CD4-positive, alpha-beta memory T cell (primary cell): ENCODE measurements around the gene AVPR2. TPM values are rescaled to one million over a fixed set of nuclear protein-coding genes. Genes with fewer than 3 reads are reported as not detected.

Experiments
- CTCF ChIA-PET: fragments of 350-600 bp; sonication (Branson Sonifier 250); formaldehyde crosslinking; loops from one replicate; lab custom pipeline; 2021; ENCODE audit warnings: inconsistent platforms; ENCODE audit not compliant: partially characterized antibody; lab: Charles Lee
- POLR2A ChIA-PET: fragments of 350-600 bp; sonication (Branson Sonifier 250); formaldehyde crosslinking; loops from one replicate; lab custom pipeline; 2021; ENCODE audit not compliant: partially characterized antibody; lab: Charles Lee
- DNase-seq, 5 donors: peaks; one replicate each; pipeline versions ENCODE4 v3.0.0 to v3.0.0-alpha.2; 2020 to 2022; ENCODE audit warnings: mixed read lengths in 1 of 5
- H3K27ac ChIP-seq: one replicate; pipeline ENCODE4 v1.7.0; 2013; ENCODE audit warnings: low read depth, low read length
- H3K27me3 ChIP-seq: 2 replicates; pipeline ENCODE4 v1.7.0; 2013; ENCODE audit warnings: mild to moderate bottlenecking, low read length, moderate library complexity; ENCODE audit not compliant: insufficient read depth
- H3K36me3 ChIP-seq: 2 replicates; pipeline ENCODE4 v1.7.0; 2013; ENCODE audit warnings: mild to moderate bottlenecking, low read length, moderate library complexity; ENCODE audit not compliant: insufficient read depth
- H3K4me1 ChIP-seq: 2 replicates; pipeline ENCODE4 v1.7.0; 2013; ENCODE audit warnings: mild to moderate bottlenecking, low read length, moderate library complexity; ENCODE audit not compliant: insufficient read depth
- H3K4me3 ChIP-seq, 2 donors: one replicate each; pipeline ENCODE4 v1.7.0; 2013; ENCODE audit warnings: low read length in 2 of 2, mild to moderate bottlenecking in 1 of 2
- H3K9me3 ChIP-seq, 2 donors: one replicate each; pipeline ENCODE4 v1.7.0; 2013; ENCODE audit warnings: low read length in 2 of 2, control low read depth in 1 of 2; ENCODE audit not compliant: control insufficient read depth in 1 of 2
- H3K27ac Mint-ChIP-seq, 7 donors: one replicate each; pipeline ENCODE4 v1.8.0; 2020 to 2021; ENCODE audit warnings: mixed read lengths in 7 of 7, mild to moderate bottlenecking in 6 of 7, inconsistent platforms in 3 of 7, moderate library complexity in 3 of 7
- H3K27me3 Mint-ChIP-seq, 2 donors: one replicate each; pipeline ENCODE4 v1.8.0; 2020 to 2021; ENCODE audit warnings: mixed read lengths in 2 of 2
- H3K36me3 Mint-ChIP-seq, 2 donors: one replicate each; pipeline ENCODE4 v1.8.0; 2020 to 2021; ENCODE audit warnings: mixed read lengths in 2 of 2, inconsistent platforms in 1 of 2, mild to moderate bottlenecking in 1 of 2
- H3K4me1 Mint-ChIP-seq, 4 donors: one replicate each; pipeline ENCODE4 v1.8.0; 2020 to 2021; ENCODE audit warnings: mixed read lengths in 4 of 4, mild to moderate bottlenecking in 1 of 4
- H3K4me3 Mint-ChIP-seq, 8 donors: one replicate each; pipeline ENCODE4 v1.8.0; 2020 to 2021; ENCODE audit warnings: mixed read lengths in 8 of 8, mild to moderate bottlenecking in 7 of 8, moderate library complexity in 6 of 8, inconsistent platforms in 3 of 8
- H3K9me3 Mint-ChIP-seq, 8 donors: one replicate each; pipeline ENCODE4 v1.8.0; 2020 to 2021; ENCODE audit warnings: mixed read lengths in 8 of 8, mild to moderate bottlenecking in 5 of 8, inconsistent platforms in 3 of 8, moderate library complexity in 1 of 8
- intact Hi-C: fragments of 100-400 bp; cut with micrococcal nuclease; formaldehyde crosslinking; loops from one replicate; pipeline ENCODE4 v1.15.1; 2023
- polyA plus RNA-seq, 2 donors: library from polyadenylated mRNA; unstranded; fragments of 300-500 nt; fragmentation: Illumina TruSeq; gene quantifications; one replicate each; pipeline ENCODE4 v1.2.3, GENCODE V29; 2021
- total RNA-seq, 2 experiments: library from RNA; stranded (reverse); gene quantifications; one replicate each; pipeline ENCODE4 v1.2.3, GENCODE V29; 2021

AVPR2 gene
- total and polyA plus RNA-seq, 4 experiments from 2014 or later, result 0.15 TPM; not detected in 3

DNA sequence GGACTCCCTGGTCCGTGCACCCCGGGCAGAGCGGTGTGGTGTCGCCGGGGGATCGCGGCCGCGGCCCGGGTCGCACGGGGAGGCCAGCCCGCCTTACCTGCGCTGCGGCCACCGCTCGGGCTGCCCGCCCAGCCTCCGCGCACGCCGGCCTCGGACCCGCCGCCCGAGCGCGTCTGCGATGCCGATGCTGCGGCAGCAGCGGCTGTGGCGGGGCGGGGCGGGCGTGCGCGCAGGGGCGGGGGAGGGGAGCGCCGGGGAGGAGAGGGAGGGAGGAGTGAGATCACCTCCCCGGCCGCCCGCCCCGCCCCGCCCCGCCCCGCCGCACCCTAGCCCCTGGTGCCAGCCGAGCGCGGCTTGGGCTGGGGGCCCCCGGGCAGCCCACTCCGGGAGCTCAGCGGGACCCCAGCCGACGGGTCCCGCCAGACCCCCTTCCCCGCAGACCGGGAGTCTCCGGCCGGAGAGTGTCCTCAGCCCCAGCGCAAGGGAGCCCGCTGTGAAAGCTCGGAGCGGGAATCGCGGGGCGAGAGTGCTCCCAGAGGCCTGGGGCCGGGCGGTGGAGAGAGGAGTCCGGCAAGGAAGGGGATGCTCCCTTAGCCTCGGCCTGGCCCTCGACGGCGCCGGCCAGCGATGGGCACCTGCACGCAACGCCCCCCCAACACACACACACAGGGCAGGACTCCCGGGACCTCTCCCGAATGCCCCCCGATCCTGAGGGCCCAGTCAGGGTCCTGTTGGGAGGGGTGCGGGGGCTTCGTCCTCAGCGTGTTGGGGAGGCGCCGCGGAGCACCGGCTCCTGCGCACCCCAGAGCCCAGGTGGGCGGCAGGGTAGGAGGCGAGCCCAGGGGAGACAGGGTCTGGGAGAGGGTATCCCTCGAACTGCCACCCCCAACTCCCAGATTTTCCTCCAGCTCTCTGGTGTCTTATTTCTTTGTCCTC is 18.2 kb upstream of the AVPR2 start, which contains the start of gene L1CAM:
Gene L1CAM, minus strand, starts transcription at position 206 of the 936 bp plus-strand sequence. CDS start 10,337 bp downstream, outside the sequence.
- Histone ChIP-seq H3K9me3 (no peaks in the 10 kb centered on the region), H3K27ac (no peak within 1 kb of the TSS), H3K4me3 (no peak within 1 kb of the TSS), H3K4me1 (peaks cover 9% of the 10 kb centered on the region), H3K36me3 (no peaks in the 10 kb centered on the region), H3K27me3 (peaks cover 5% of the 10 kb centered on the region)
- Mint-ChIP-seq H3K36me3 (no peaks in the 10 kb centered on the region), H3K4me3 (peak within 1 kb of the TSS in 4 of 8 donors; percentile 42 to 55 (median 52)), H3K27ac (peak within 1 kb of the TSS in 1 of 7 donors; percentile 21), H3K27me3 (peaks cover 4 to 6% of the 10 kb centered on the region in 2 donors), H3K9me3 (peaks cover 0 to 3% (median 0%) of the 10 kb centered on the region in 8 donors), H3K4me1 (peaks cover 0 to 10% (median 1%) of the 10 kb centered on the region in 4 donors)
- ChIA-PET POLR2A (interaction anchor here (1.0 kb wide), 1 partner anchor 34 kb away, joined by 3 read pairs; no protein-coding TSS in a partner anchor), CTCF (no interaction called here)
- no peak for DNase-seq
- intact Hi-C loops, result loop anchor here (10.0 kb wide), 1 partner anchor 61 kb away; no protein-coding TSS in a partner anchor

DNA sequence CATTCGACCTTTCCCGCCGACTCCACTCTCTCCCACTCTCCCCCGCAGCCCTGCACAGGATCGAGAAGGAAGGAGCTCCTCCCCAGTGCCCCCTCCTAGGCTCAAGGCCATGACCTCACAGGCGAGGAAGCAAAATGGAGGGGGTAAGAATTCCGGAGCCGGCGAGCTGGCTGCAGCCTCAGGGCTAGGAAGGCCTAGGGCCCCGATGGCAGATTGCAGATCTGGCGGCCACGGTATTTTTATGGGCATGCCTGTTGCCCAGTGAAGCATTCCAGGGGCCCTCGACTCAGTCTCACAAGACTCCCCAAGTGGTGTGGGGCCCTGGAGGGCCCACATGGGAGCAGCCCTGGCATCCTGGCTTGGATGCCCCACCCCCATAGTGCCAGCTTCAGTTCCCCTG is 17.6 kb upstream of the AVPR2 start:
- intact Hi-C loops, result loop anchor here (10.0 kb wide), 1 partner anchor 62 kb away; no protein-coding TSS in a partner anchor

DNA sequence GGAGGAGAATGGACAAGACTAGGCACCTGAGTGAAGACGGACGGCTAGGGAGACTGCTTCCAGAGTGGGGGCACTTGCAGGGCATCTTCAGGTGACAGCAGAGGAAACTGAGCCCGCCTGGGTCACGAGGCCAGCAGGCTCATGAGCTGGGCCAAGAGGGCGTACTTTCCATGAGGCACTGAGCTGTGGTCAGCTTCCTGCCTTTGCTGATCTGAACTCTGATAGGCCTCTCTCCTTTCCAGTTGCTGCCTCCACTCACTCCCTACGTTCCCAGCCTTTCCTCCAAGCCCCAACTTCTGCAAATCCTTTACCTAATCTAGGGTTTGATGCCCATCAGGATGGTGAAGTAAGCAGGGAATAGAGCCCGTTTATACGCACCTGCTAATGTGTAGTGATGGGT is 17.1 kb upstream of the AVPR2 start:
- peaks cover 0 to 10% (median under 1%) of the 10 kb centered on the region in 4 donors for H3K4me1 Mint-ChIP-seq
- H3K4me3 Mint-ChIP-seq, result peak overlapping the region in 3 of 8 donors; percentile 18 to 57 (median 25)
- H3K36me3 Mint-ChIP-seq, result no peaks in the 10 kb centered on the region
- Histone ChIP-seq H3K27ac (no peak overlapping the region), H3K9me3 (no peaks in the 10 kb centered on the region), H3K4me1 (peaks cover 9% of the 10 kb centered on the region), H3K36me3 (no peaks in the 10 kb centered on the region), H3K27me3 (peaks cover 5% of the 10 kb centered on the region), H3K4me3 (no peak overlapping the region)
- H3K27me3 Mint-ChIP-seq, result peaks cover 3 to 4% of the 10 kb centered on the region in 2 donors
- ChIA-PET CTCF (interaction anchor here (0.7 kb wide), 1 partner anchor 60 kb away, joined by 3 read pairs; no protein-coding TSS in a partner anchor), POLR2A (interaction anchor here (1.0 kb wide), 1 partner anchor 33 kb away, joined by 3 read pairs; no protein-coding TSS in a partner anchor)
- no peak for DNase-seq
- peaks cover 0 to 3% (median 0%) of the 10 kb centered on the region in 8 donors for H3K9me3 Mint-ChIP-seq
- no peak overlapping the region for H3K27ac Mint-ChIP-seq
- intact Hi-C loops, result loop anchor here (10.0 kb wide), 1 partner anchor 63 kb away; no protein-coding TSS in a partner anchor

More for the DNA sequence above, 17.6 kb upstream of the AVPR2 start:
- Histone ChIP-seq H3K9me3 (no peaks in the 10 kb centered on the region), H3K4me3 (no peak overlapping the region), H3K4me1 (peaks cover 9% of the 10 kb centered on the region), H3K36me3 (no peaks in the 10 kb centered on the region), H3K27me3 (peaks cover 5% of the 10 kb centered on the region), H3K27ac (no peak overlapping the region)
- Mint-ChIP-seq H3K27me3 (peaks cover 4 to 6% of the 10 kb centered on the region in 2 donors), H3K4me3 (peak overlapping the region in 2 of 8 donors; percentile 26 to 42), H3K4me1 (peaks cover 0 to 10% (median 1%) of the 10 kb centered on the region in 4 donors), H3K36me3 (no peaks in the 10 kb centered on the region), H3K9me3 (peaks cover 0 to 3% (median 0%) of the 10 kb centered on the region in 8 donors), H3K27ac (no peak overlapping the region)
- ChIA-PET CTCF (no interaction called here), POLR2A (interaction anchor here (1.0 kb wide), 1 partner anchor 33 kb away, joined by 3 read pairs; no protein-coding TSS in a partner anchor)
- no peak for DNase-seq

DNA sequence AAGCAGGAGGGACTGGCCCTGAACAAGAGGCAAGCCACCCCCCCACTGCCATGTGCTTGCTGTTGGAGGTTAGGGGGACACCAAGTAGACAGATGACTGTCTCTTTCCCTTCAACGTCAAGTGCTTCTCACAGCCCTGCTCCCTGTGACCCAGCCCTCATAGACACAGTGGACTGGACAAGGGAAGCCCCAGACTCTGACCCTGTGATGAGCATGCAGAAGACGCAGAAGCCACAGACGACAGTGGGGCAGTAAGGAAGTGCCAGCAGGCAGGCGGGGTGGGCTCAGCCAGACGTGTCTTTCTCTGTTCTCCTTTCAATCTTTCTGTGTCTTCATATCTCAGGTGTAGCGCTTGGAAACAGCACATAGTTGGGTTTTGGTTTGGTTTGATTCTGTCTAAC is 16.1 kb upstream of the AVPR2 start:
- Mint-ChIP-seq H3K27me3 (peaks cover 3 to 4% of the 10 kb centered on the region in 2 donors), H3K36me3 (no peaks in the 10 kb centered on the region), H3K4me3 (no peak overlapping the region), H3K9me3 (peaks cover 0 to 3% (median 0%) of the 10 kb centered on the region in 8 donors), H3K27ac (no peak overlapping the region), H3K4me1 (peaks cover 0 to 10% (median under 1%) of the 10 kb centered on the region in 4 donors)
- Histone ChIP-seq H3K4me3 (no peak overlapping the region), H3K36me3 (no peaks in the 10 kb centered on the region), H3K9me3 (no peaks in the 10 kb centered on the region), H3K4me1 (peaks cover 9% of the 10 kb centered on the region), H3K27me3 (peaks cover 5% of the 10 kb centered on the region), H3K27ac (no peak overlapping the region)
- ChIA-PET CTCF (no interaction called here), POLR2A (no interaction called here)
- DNase-seq, result no peak
- intact Hi-C loops, result loop anchor here (10.0 kb wide), 1 partner anchor 64 kb away; no protein-coding TSS in a partner anchor

DNA sequence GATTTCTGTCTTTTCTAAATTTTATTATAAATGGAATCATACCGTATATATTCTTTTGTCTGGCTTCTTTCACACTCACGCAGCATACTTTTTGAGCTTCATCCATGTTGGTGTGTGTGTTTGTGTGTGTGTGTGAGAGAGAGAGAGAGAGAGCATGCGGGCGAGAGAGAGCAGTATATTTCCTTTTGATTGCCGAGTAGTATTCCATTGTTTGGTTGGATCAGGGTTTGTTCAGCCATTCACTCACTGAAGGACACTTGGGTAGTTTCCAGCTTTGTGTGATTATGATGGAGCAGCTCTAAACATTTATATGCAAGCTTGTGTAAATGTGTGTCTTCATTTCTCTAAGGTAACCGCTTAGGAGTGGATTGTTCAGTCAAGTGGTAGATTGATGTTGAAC is 15.3 kb upstream of the AVPR2 start:
- Mint-ChIP-seq H3K4me1 (peaks cover 0 to 10% (median under 1%) of the 10 kb centered on the region in 4 donors), H3K27ac (peak overlapping the region in 1 of 7 donors; percentile 64), H3K9me3 (peaks cover 0 to 4% (median 0%) of the 10 kb centered on the region in 8 donors), H3K27me3 (peaks cover 3% of the 10 kb centered on the region in 2 donors), H3K4me3 (no peak overlapping the region), H3K36me3 (no peaks in the 10 kb centered on the region)
- Histone ChIP-seq H3K27ac (no peak overlapping the region), H3K27me3 (peaks cover 5% of the 10 kb centered on the region), H3K9me3 (no peaks in the 10 kb centered on the region), H3K36me3 (no peaks in the 10 kb centered on the region), H3K4me1 (peaks cover 9% of the 10 kb centered on the region), H3K4me3 (no peak overlapping the region)
- DNase-seq, result no peak
- ChIA-PET POLR2A (no interaction called here), CTCF (no interaction called here)
- intact Hi-C loops, result loop anchor here (10.0 kb wide), 1 partner anchor 64 kb away; no protein-coding TSS in a partner anchor

DNA sequence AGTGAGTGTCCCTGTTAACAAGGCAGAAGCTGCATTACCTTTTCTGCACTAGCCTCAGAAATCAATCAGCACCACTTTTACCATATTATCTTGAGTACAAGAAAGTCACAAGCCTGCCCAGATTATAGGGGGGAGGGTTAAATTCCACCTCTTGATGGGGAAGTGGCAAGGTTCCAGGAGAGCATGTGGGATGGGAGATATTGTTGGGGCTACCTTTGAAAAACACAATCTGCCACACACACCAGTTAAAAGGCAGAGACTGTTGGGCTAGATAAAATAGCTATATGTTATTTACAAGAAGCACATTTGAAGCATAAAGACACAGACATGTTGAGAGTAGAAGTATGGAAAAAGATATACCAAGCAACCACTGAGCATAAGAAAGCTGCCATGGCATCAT is 6.6 kb upstream of the AVPR2 start:
- no peaks in the 10 kb centered on the region for H3K36me3 Mint-ChIP-seq
- no peak overlapping the region for H3K4me3 Mint-ChIP-seq
- peaks cover 17% of the 10 kb centered on the region for H3K4me1 ChIP-seq
- CTCF ChIA-PET, result no interaction called here
- DNase-seq, result no peak
- no peaks in the 10 kb centered on the region for H3K27me3 Mint-ChIP-seq
- intact Hi-C loops, result no loop called here
- H3K27ac Mint-ChIP-seq, result no peak overlapping the region
- POLR2A ChIA-PET, result interaction anchor here (1.1 kb wide), 1 partner anchor 12 kb away, joined by 4 read pairs; no protein-coding TSS in a partner anchor
- H3K9me3 ChIP-seq, result no peaks in the 10 kb centered on the region
- peaks cover 12 to 22% (median 18%) of the 10 kb centered on the region in 4 donors for H3K4me1 Mint-ChIP-seq
- no peaks in the 10 kb centered on the region for H3K27me3 ChIP-seq
- no peaks in the 10 kb centered on the region for H3K36me3 ChIP-seq
- H3K4me3 ChIP-seq, result no peak overlapping the region
- no peak overlapping the region for H3K27ac ChIP-seq
- H3K9me3 Mint-ChIP-seq, result peaks cover 0 to 4% (median 0%) of the 10 kb centered on the region in 8 donors
